Epidermal melanocyte (primary cell): ENCODE measurements around the gene LMBRD2.
"Not testable (repeated sequence)": the region's sequence is repeated elsewhere in the genome, so short reads cannot be mapped to it uniquely, and the experiment has no call there.

Source experiments
- DNase-seq: peaks from one replicate; pipeline ENCODE4 v3.0.0; 2011; ENCODE audit warnings: low spot score; ENCODE audit not compliant: insufficient read length

The LMBRD2 gene

GRCh38 chr5:36151434-36152323 is at the start of gene LMBRD2, which contains the start of gene SKP2:
Gene LMBRD2, minus strand, starts transcription at chr5:36151887. Its CDS starts 8,538 bp downstream, at chr5:36143349.
Gene SKP2, plus strand, starts transcription at chr5:36152111. Its CDS starts 152 bp downstream, at chr5:36152263.
- DNase-seq, result peak; percentile 72

GRCh38 chr5:36200513-36200912 is 48.8 kb upstream of the LMBRD2 start:
- DNase-seq, result no peak

DNA sequence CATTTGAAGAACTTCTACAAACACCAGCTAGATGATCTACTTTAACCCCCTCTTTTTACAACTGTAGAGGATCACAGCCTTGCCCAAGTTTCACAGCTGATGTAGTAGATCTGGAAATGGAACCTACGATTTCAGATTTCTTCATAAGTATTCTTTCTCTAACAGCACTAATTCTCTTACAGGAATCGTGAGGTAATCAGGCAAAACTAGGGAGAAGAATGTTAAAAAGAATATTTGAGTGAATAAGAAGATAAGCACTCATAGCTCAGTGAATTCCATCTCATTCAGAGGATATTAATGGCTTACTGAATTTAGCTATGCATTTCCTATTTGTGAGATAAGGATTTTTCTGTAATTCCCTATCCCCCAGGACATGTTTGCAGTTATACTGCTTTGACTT is 47.9 kb upstream of the LMBRD2 start:
- no peak for DNase-seq

DNA sequence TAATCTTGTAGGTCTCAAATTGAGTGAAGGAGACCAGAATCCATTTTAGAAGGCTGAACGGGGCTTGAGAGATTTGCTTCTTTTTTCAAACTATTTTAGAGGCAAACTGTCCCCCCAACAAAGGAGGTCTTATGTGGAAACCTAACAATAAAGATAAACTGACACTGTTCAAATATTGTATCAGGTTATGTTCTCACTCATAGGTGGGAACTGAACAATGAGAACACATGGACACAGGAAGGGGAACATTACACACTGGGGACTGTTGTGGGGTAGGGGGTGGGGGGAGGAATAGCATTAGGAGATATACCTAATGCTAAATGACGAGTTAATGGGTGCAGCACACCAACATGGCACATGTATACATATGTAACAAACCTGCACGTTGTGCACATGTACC is 47.1 kb upstream of the LMBRD2 start:
- not testable (repeated sequence) for DNase-seq

GRCh38 chr5:36198281-36198680 is 46.6 kb upstream of the LMBRD2 start:
- no peak for DNase-seq

DNA sequence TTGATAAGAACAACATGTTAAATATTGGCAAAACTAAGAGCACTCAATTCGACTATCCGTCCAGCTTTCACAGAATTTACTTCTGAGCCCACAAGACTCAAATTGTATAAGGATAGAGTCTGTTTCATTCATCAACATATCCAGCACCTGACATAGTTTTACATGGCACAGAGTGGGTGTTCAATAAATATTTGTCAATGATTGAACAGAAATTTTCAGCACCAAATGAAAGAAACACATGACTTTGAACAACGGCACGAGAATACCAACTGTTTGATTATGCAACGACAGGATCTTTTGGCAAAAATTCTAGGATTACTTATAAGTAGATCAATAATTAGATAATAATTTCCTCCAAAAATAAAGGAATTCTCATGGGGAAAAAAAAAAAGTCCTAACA is 42.1 kb upstream of the LMBRD2 start:
- DNase-seq, result no peak

- DNase-seq, result not testable (repeated sequence)
These were observed 32.7 kb upstream of the LMBRD2 start for GRCh38 chr5:36184408-36184807.

DNA sequence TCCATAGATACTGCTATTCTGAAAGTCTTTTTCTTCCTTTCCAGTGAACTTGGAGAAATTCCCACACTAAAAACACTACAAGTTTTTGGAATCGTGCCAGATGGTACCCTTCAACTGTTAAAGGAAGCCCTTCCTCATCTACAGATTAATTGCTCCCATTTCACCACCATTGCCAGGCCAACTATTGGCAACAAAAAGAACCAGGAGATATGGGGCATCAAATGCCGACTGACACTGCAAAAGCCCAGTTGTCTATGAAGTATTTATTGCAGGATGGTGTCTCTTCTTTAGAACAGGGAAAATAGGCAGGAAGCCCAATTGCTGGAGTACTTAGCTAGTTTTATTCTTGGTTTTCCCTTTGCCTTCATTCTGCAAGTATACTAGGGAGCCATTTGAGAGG is 30.1 kb upstream of the LMBRD2 start:
- no peak for DNase-seq

DNA sequence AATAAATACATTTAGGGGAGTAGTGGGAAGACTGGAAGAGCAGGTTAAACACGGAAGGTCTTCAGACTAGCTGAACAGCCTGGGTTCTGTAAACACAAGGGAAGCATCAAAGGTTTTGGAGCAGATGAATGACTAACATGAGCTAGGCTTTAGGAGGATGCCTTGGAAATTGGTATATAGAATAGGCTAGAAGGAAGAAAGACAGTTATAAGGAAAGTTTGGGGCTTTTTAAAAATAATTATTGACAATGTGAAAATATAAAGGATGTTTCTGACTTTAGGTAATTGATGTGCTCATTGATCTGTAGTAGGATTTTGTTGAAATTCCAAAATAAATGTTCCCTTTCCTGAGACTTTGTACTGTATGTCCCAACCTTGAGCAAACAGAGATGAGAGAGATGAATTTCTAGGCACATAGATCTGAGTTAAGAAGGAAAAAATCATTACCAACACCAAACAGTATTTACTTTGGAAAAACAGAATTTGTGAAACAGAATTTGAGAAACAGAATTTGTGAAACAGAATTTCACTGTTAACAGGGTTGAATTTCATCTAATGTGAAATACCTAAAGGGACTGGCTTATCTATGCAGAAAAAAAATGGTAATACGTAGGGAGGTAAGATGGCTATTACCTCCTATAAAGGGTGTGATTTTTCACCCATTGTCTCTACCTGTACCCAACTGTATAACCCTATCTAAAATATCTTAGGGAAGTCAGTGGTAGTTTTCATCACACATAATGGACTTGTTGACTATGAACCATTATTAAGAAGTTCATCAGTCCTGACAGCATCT is 29.1 kb upstream of the LMBRD2 start:
- no peak for DNase-seq

DNA sequence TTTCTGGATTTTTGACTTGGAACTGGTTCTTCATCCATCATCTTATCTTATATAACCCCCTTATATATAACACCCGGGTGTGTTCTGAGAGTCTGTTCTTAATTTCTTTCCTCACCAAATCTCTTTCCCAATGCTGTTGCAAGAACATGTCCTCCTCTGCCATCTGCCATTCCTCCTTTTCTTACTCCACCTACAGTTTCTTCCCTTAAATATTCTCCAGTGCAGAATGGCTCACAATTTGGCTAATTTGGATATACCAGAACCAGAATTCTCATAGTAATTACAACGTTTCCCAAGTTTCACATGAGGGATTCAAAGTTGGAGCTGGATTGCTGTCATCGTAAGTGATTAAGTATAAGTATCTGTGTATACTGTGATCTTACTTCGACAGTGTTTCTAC is 28.3 kb upstream of the LMBRD2 start:
- no peak for DNase-seq

- no peak for DNase-seq
These were observed 26.8 kb upstream of the LMBRD2 start for GRCh38 chr5:36178524-36178890.

- peak; percentile 34 for DNase-seq
These were observed 26.2 kb upstream of the LMBRD2 start for GRCh38 chr5:36177715-36178523.

DNA sequence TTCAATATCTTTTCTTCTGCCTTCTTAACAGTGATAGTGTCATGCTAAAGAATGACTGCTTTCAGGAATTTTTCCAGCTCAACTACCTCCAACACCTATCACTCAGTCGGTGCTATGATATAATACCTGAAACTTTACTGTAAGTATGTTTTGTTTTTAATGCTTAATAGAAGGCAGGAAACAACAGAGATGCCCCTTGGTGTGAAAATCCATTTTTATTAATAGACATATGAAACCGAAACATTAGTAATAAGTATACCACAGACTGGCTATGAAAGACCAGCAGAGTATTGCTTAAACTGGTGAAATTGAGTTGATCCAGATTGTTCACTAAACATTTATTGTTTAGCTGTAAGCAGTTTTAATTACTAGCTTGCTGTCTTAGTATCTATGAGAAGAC is 25.5 kb upstream of the LMBRD2 start:
- DNase-seq, result no peak

DNA sequence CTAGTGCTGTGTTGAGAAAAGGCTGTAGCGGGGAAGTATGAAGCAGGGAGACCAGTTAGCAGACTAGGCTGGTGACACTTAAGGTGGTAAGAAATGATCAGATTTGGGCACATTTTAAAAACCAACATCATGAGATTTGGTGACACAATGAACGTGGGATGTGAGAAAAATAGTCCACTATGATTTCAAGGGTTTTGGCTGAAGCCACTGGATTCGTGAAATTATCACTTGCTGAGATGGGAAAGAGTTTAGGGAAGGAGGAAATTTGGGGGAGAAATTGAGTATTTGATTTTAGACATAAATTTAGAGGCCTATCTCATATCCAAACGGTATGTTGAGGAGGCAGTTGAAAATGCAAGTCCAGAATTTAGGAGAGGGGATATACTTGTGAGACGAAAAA is 23.4 kb upstream of the LMBRD2 start:
- DNase-seq, result no peak

DNA sequence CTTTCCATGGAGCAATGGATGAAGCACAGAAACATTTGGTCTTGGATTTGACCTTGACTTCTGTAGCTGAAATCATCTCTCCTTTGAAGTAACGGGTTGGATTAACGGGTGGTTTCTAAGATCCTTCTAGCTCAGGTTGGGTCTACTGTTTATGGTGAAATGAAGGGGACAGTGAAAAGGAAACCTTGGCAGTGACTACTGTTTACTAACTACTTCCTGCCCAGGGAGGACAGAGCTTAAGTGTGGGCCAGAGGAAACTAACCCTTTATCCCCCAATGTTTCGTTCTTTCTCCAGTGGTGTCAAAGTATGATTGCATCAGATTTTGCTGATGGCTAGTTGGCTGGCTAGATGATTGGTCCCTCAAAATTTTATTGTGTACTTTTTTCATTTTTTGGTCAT is 22.4 kb upstream of the LMBRD2 start:
- no peak for DNase-seq

DNA sequence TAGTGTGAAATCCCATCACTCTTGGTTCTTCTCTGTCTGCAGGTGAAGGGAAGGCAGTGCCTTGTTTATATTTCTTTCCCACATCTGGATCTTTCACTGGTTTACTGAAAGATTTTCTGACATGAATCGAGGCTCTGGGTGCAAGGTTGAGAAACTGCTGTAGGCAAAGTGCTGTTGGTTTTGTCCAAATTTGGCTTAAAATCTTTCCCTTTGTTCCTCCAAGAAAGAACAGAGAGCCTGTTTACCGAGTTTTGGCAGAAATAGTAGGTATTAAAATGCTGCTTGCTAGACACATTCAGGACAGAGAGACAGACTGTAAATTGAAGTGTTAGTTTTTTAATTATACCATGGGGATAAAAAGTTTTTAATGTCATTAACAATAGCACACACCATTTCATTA is 21.7 kb upstream of the LMBRD2 start:
- DNase-seq, result no peak

DNA sequence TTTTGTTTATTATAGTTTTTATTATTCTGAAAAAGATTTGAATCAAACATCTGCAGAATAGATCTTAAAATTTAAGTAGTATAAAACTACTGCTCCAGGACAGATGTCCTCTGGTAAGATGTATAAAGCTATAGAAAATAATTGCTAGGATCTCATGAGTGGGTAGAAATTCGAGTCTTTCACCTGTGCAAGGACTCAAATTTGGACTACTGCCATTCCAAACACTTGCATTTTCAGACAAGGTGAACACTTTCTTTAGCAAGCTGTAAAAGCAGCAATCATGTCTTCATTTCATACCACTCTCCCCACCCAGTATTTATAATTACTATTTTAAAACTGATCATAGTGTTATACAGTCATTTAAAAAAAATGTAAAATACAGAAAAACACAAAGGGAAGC is 20.9 kb upstream of the LMBRD2 start:
- no peak for DNase-seq

GRCh38 chr5:36170832-36171424 is 19.2 kb upstream of the LMBRD2 start:
- DNase-seq, result no peak

GRCh38 chr5:36168737-36169136 is 17.1 kb upstream of the LMBRD2 start:
- no peak for DNase-seq

- no peak for DNase-seq
These were observed 12.8 kb upstream of the LMBRD2 start for GRCh38 chr5:36164461-36164860.

DNA sequence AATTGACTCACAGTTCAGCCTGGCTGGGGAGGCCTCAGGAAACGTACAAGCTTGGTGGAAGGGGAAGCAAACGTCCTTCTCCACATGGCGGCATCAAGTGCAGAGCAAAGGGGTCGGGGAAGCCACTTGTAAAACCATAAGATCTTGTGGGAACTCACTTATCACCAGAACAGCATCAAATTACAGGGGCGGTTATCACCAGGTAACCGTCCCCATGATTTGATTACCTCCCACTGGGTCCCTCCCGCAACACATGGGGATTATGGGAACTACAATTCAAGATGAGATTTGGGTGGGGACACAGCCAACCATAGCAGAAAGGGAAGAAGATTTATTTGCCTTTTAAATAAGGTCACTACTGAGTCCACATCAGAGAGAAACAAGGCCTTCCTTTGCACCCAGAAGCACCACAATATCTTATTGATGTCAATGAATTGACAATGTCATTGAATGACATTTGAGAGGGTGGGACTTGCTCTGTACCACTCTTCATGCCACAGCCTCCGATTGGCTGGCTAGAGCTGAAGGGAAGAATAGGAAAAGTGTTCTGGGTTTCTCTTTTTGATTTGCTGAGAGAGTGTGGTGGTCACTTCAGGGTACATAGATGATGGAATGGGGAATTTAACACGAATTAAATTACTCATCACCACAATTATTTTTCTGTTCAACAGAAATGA is 11.3 kb upstream of the LMBRD2 start:
- DNase-seq, result no peak
